MM.1S (cell line): ENCODE data around the gene NDFIP1.

ENCODE experiments used
- CTCF ChIP-seq: fragments of 300-600 bp; sonication (generic); IDR thresholded peaks from 2 replicates; pipeline ENCODE4 v1.5.1; 2016; ENCODE audit warnings: antibody characterized with exemption, low read length, mixed read lengths
- EZH2 ChIP-seq: fragments of 300-600 bp; sonication (generic); optimal IDR thresholded peaks from 2 replicates; pipeline ENCODE3; 2017; ENCODE audit warnings: low read depth, mild to moderate bottlenecking, antibody characterized with exemption, low read length, mixed read lengths
- EZH2phosphoT487 ChIP-seq: fragments of 300-600 bp; sonication (generic); IDR thresholded peaks from 2 replicates; pipeline ENCODE4 v1.6.1; 2018; ENCODE audit warnings: antibody characterized with exemption, low read length

- TF ChIP-seq CTCF (no peak), EZH2 (no peak), EZH2phosphoT487 (no peak)
Observed at GRCh38 chr5:142080248-142080647, 28.3 kb upstream of the NDFIP1 start.
